Measurements from ENCODE around the gene MRPL49. TPM values are rescaled to one million over a fixed set of nuclear protein-coding genes. Genes with fewer than 3 reads are reported as not detected.

The MRPL49 gene
- total and polyA plus RNA-seq, 2 experiments from 2014 or later, result 27.7 to 61.9 TPM

GRCh38 chr11:65115361-65116082 is 6.6 kb upstream of the MRPL49 start:
- DNase-seq (ENCODE audit: low spot score) (no peak), ATAC-seq (no peak)
- H3K79me2 ChIP-seq (replicated peaks; ENCODE audit: insufficient read depth), result peaks cover 18% of the 10 kb centered on the region
- peaks cover 2% of the 10 kb centered on the region; the same call in 2 of the 3 replicates for H3K9me3 Mint-ChIP-seq
- peaks cover 49% of the 10 kb centered on the region for H3K36me3 Mint-ChIP-seq (ENCODE audit: low read depth)
- H2AFZ ChIP-seq, result no peak overlapping the region
- H3K4me1 ChIP-seq (ENCODE audit: insufficient read depth), result peaks cover 12% of the 10 kb centered on the region
- no peaks in the 10 kb centered on the region for H3K27me3 ChIP-seq (ENCODE audit: insufficient read depth)
- H3F3A ChIP-seq (replicated peaks; ENCODE audit: low read depth), result peaks cover 34% of the 10 kb centered on the region
- peaks cover 30% of the 10 kb centered on the region for H3K4me1 Mint-ChIP-seq
- TF ChIP-seq REST (IDR thresholded peaks at IDR 0.05; ENCODE audit: unreplicated experiment), result no peak
- TF ChIP-seq POLR2AphosphoS5 (IDR thresholded peaks at IDR 0.05; ENCODE audit: low read depth), result peak; percentile 30
- no peak for TF ChIP-seq STAT1 (IDR thresholded peaks at IDR 0.05; ENCODE audit: unreplicated experiment)
- no peak overlapping the region for H3K27ac Mint-ChIP-seq
- peak overlapping the region; percentile 92 for H3K4me3 Mint-ChIP-seq
- H3K27me3 Mint-ChIP-seq (ENCODE audit: insufficient read depth, low read depth, poor library complexity), result peaks cover 55% of the 10 kb centered on the region
- no peak overlapping the region for H3K4me3 ChIP-seq
- H3K27ac ChIP-seq (ENCODE audit: low read depth), result no peak overlapping the region
- H3K36me3 ChIP-seq (ENCODE audit: insufficient read depth), result peaks cover 13% of the 10 kb centered on the region
- H4K20me1 ChIP-seq (replicated peaks; ENCODE audit: insufficient read depth), result peaks cover 9% of the 10 kb centered on the region; the same call in 1 of the 2 replicates
- H3K9me2 ChIP-seq (ENCODE audit: insufficient read depth), result no peaks in the 10 kb centered on the region
- H3K4me2 ChIP-seq, result no peak overlapping the region; the same call in 1 of the 2 replicates

- Mint-ChIP-seq H3K4me1 (peaks cover 30% of the 10 kb centered on the region), H3K36me3 (ENCODE audit: low read depth) (peaks cover 60% of the 10 kb centered on the region), H3K9me3 (peaks cover 2% of the 10 kb centered on the region; the same call in 2 of the 3 replicates), H3K27ac (peak overlapping the region; percentile 98), H3K4me3 (peak overlapping the region; percentile 92), H3K27me3 (ENCODE audit: insufficient read depth, low read depth, poor library complexity) (peaks cover 48% of the 10 kb centered on the region)
- Histone ChIP-seq H3F3A (replicated peaks; ENCODE audit: low read depth) (peaks cover 38% of the 10 kb centered on the region), H3K9me2 (ENCODE audit: insufficient read depth) (no peaks in the 10 kb centered on the region), H3K4me1 (ENCODE audit: insufficient read depth) (peaks cover 12% of the 10 kb centered on the region), H3K27me3 (ENCODE audit: insufficient read depth) (no peaks in the 10 kb centered on the region), H4K20me1 (replicated peaks; ENCODE audit: insufficient read depth) (peaks cover 12% of the 10 kb centered on the region), H3K36me3 (ENCODE audit: insufficient read depth) (peaks cover 18% of the 10 kb centered on the region), H3K4me2 (peak overlapping the region; percentile 92), H3K27ac (ENCODE audit: low read depth) (peak overlapping the region; percentile 85), H3K79me2 (replicated peaks; ENCODE audit: insufficient read depth) (peaks cover 29% of the 10 kb centered on the region), H3K4me3 (peak overlapping the region; percentile 82), H2AFZ (no peak overlapping the region)
- ATAC-seq (peak; percentile 7), DNase-seq (ENCODE audit: low spot score) (peak; percentile 67)
- no peak for TF ChIP-seq JUNB (IDR thresholded peaks at IDR 0.05; ENCODE audit: unreplicated experiment)
- peak; percentile 67 for TF ChIP-seq POLR2AphosphoS5 (IDR thresholded peaks at IDR 0.05; ENCODE audit: low read depth)
These were observed 5.5 kb upstream of the MRPL49 start for GRCh38 chr11:65116370-65117205.
